ENCODE measurements around the gene RNF31.

The RNF31 gene

GRCh38 chr14:24143511-24143910 is 3.8 kb upstream of the RNF31 start:
- H3K36me3 Mint-ChIP-seq (ENCODE audit: low read depth), result peaks cover 24% of the 10 kb centered on the region
- H3K9me3 Mint-ChIP-seq, result no peaks in the 10 kb centered on the region
- H3K4me3 Mint-ChIP-seq, result no peak overlapping the region
- no peaks in the 10 kb centered on the region for H3K27me3 Mint-ChIP-seq (ENCODE audit: low read depth, poor library complexity)
- no peak overlapping the region for H3K27ac Mint-ChIP-seq
- H3K4me1 Mint-ChIP-seq, result peaks cover 62% of the 10 kb centered on the region
- no peak for TF ChIP-seq CTCF (IDR thresholded peaks at IDR 0.05)
- DNase-seq, result no peak

GRCh38 chr14:24144451-24144850 is 2.8 kb upstream of the RNF31 start:
- Mint-ChIP-seq H3K9me3 (no peaks in the 10 kb centered on the region), H3K27me3 (ENCODE audit: low read depth, poor library complexity) (no peaks in the 10 kb centered on the region), H3K36me3 (ENCODE audit: low read depth) (peaks cover 23% of the 10 kb centered on the region), H3K4me3 (no peak overlapping the region), H3K27ac (no peak overlapping the region), H3K4me1 (peaks cover 61% of the 10 kb centered on the region)
- no peak for DNase-seq
- no peak for TF ChIP-seq CTCF (IDR thresholded peaks at IDR 0.05)

GRCh38 chr14:24145219-24145618 is 2.1 kb upstream of the RNF31 start:
- peaks cover 54% of the 10 kb centered on the region for H3K4me1 Mint-ChIP-seq

DNA sequence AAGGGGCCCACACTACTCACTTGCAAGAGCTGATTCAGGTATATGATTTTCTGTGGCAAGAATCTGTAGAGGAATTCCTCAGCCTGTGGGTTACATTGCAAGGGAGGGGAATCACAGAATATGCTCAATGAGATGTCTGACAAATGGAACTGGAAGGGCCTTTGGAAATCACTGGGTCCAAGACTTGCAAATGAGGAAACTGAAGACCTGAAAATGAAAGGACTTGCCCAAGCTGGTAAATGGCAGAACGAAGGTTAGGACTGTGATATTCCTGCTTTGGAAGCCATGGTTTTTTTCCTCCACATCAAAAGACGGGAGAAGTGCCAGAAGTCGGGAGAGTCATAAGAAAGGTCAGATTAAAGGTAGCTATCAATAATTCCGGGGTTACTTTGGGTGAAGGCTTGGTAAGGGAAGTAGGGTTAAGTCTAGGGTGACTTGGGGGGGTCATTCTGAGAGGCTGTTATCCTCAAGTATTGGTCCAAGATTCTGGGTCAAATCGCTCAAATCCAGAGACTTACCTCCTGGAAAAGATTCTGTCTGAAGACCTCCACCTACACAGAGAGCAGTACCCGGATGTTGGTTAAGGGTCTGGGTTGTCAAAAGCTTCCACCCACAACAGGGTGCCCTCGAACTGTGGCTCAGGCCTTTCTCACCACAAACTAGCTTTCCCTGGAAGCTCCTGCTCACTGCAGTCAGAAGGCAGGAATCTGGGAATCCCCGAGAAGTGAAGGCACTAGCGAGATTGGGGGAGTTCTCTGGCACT is 1.4 kb upstream of the RNF31 start:
- Mint-ChIP-seq H3K36me3 (ENCODE audit: low read depth) (peaks cover 28% of the 10 kb centered on the region), H3K4me1 (peaks cover 52% of the 10 kb centered on the region), H3K9me3 (no peaks in the 10 kb centered on the region), H3K4me3 (peak overlapping the region; percentile 98), H3K27ac (peak overlapping the region; percentile 80), H3K27me3 (ENCODE audit: low read depth, poor library complexity) (no peaks in the 10 kb centered on the region)
- no peak for TF ChIP-seq CTCF (IDR thresholded peaks at IDR 0.05)
- no peak for DNase-seq

More at GRCh38 chr14:24145219-24145618, 2.1 kb upstream of the RNF31 start:
- DNase-seq, result no peak
- no peaks in the 10 kb centered on the region for H3K27me3 Mint-ChIP-seq (ENCODE audit: low read depth, poor library complexity)
- no peak overlapping the region for H3K27ac Mint-ChIP-seq
- peak overlapping the region; percentile 98 for H3K4me3 Mint-ChIP-seq
- peaks cover 22% of the 10 kb centered on the region for H3K36me3 Mint-ChIP-seq (ENCODE audit: low read depth)
- no peak for TF ChIP-seq CTCF (IDR thresholded peaks at IDR 0.05)
- H3K9me3 Mint-ChIP-seq, result no peaks in the 10 kb centered on the region

GRCh38 chr14:24146453-24146977 is 783 bp upstream of the RNF31 start, which contains the start of gene PSME2:
Gene PSME2 (minus strand): TSS chr14:24146610. CDS start chr14:24146581, 29 bp downstream.
- peak within 1 kb of the TSS; percentile 98 for H3K4me3 Mint-ChIP-seq
- H3K27ac Mint-ChIP-seq, result peak within 1 kb of the TSS; percentile 93
- no peaks in the 10 kb centered on the region for H3K9me3 Mint-ChIP-seq
- DNase-seq, result peak; percentile 97
- H3K4me1 Mint-ChIP-seq, result peaks cover 51% of the 10 kb centered on the region
- no peak for TF ChIP-seq CTCF (IDR thresholded peaks at IDR 0.05)
- no peaks in the 10 kb centered on the region for H3K27me3 Mint-ChIP-seq (ENCODE audit: low read depth, poor library complexity)
- H3K36me3 Mint-ChIP-seq (ENCODE audit: low read depth), result peaks cover 34% of the 10 kb centered on the region
